GM19324 (cell line): ENCODE data around the gene TICRR.

Experiments used
- ATAC-seq: cut with Tn5 transposase; IDR thresholded peaks from one replicate; pipeline ENCODE4 v1.9.1; 2021; ENCODE audit warnings: mild to moderate bottlenecking, moderate library complexity; ENCODE audit not compliant: unreplicated experiment, low FRiP score

Gene TICRR

GRCh38 chr15:89653578-89653977 lies 78.3 kb downstream of the TICRR start:
- ATAC-seq, result no peak

GRCh38 chr15:89654301-89654761 lies 79.1 kb downstream of the TICRR start:
- no peak for ATAC-seq

- ATAC-seq, result peak; percentile 65
Observed at GRCh38 chr15:89654847-89655805, 79.9 kb downstream of the TICRR start, which contains the start of gene KIF7. Gene KIF7, minus strand, starts transcription at chr15:89655467. Its CDS starts 2,537 bp downstream, at chr15:89652930.

- no peak for ATAC-seq
Observed at GRCh38 chr15:89656116-89656815, 81.0 kb downstream of the TICRR start.

GRCh38 chr15:89657686-89658200 lies 82.5 kb downstream of the TICRR start:
- no peak for ATAC-seq

GRCh38 chr15:89659295-89659694 lies 84.0 kb downstream of the TICRR start:
- ATAC-seq, result no peak

- ATAC-seq, result no peak
Observed at GRCh38 chr15:89660556-89660955, 85.3 kb downstream of the TICRR start.

- ATAC-seq, result no peak
Observed at GRCh38 chr15:89662893-89663626, 87.8 kb downstream of the TICRR start.

- no peak for ATAC-seq
Observed at GRCh38 chr15:89664441-89665350, 89.4 kb downstream of the TICRR start.

GRCh38 chr15:89665449-89666181 lies 90.3 kb downstream of the TICRR start:
- ATAC-seq, result peak; percentile 51

GRCh38 chr15:89666184-89666857 lies 91.1 kb downstream of the TICRR start:
- no peak for ATAC-seq

- no peak for ATAC-seq
Observed at GRCh38 chr15:89666858-89667705, 91.8 kb downstream of the TICRR start.

- no peak for ATAC-seq
Observed at GRCh38 chr15:89667706-89667960, 92.4 kb downstream of the TICRR start.

- ATAC-seq, result no peak
Observed at GRCh38 chr15:89668171-89668570, 92.9 kb downstream of the TICRR start.

GRCh38 chr15:89669309-89669865 lies 94.1 kb downstream of the TICRR start:
- ATAC-seq, result no peak

GRCh38 chr15:89669941-89670340 lies 94.7 kb downstream of the TICRR start:
- no peak for ATAC-seq

GRCh38 chr15:89670971-89671560 lies 95.8 kb downstream of the TICRR start:
- no peak for ATAC-seq
